OCI-LY1 (cell line): ENCODE results near the gene CASP10.

Experiments used
- EZH2 ChIP-seq: fragments of 200-600 bp; sonication (generic), shearing (Covaris generic); IDR thresholded peaks from 2 replicates; pipeline ENCODE4 v1.8.0; 2017; ENCODE audit warnings: borderline replicate concordance, mixed run types, mild to moderate bottlenecking, antibody characterized with exemption, low read length, moderate library complexity, mixed read lengths
- TF ChIP-seq, protein P1 (sequence below): fragments of 200-600 bp; sonication (generic), shearing (Covaris generic); IDR thresholded peaks from 2 replicates; pipeline ENCODE4 v1.5.1; 2017; ENCODE audit warnings: mild to moderate bottlenecking, antibody characterized with exemption, low read length, moderate library complexity, mixed read lengths

DNA sequence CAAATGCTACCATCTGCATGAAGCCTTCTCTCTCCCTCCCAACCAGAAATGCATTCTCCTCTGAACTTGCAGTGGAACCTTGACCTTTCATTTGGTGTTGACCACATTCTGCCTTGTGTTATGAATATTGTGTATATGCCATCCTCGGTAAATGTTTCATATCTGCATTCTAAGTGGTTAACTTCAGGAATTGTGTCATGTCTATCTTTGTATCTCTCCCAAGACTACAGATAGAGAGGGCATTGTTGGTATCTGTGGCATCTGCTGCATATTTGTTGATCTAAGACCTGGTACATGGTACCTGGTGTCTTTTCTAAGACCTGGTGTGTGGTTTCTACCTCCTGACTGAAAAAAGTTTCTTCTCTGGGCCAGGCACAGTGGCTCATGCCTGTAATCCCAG lies 34.0 kb downstream of the CASP10 start:
- TF ChIP-seq, protein P1, sequence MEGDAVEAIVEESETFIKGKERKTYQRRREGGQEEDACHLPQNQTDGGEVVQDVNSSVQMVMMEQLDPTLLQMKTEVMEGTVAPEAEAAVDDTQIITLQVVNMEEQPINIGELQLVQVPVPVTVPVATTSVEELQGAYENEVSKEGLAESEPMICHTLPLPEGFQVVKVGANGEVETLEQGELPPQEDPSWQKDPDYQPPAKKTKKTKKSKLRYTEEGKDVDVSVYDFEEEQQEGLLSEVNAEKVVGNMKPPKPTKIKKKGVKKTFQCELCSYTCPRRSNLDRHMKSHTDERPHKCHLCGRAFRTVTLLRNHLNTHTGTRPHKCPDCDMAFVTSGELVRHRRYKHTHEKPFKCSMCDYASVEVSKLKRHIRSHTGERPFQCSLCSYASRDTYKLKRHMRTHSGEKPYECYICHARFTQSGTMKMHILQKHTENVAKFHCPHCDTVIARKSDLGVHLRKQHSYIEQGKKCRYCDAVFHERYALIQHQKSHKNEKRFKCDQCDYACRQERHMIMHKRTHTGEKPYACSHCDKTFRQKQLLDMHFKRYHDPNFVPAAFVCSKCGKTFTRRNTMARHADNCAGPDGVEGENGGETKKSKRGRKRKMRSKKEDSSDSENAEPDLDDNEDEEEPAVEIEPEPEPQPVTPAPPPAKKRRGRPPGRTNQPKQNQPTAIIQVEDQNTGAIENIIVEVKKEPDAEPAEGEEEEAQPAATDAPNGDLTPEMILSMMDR: no peak
- TF ChIP-seq EZH2: no peak
